SK-N-DZ (cell line): ENCODE data around the gene ACTRT2.

Source experiments
- DNase-seq: peaks from one replicate; pipeline ENCODE4 v3.0.0-alpha.2; 2015; ENCODE audit warnings: low spot score

Gene ACTRT2

DNA sequence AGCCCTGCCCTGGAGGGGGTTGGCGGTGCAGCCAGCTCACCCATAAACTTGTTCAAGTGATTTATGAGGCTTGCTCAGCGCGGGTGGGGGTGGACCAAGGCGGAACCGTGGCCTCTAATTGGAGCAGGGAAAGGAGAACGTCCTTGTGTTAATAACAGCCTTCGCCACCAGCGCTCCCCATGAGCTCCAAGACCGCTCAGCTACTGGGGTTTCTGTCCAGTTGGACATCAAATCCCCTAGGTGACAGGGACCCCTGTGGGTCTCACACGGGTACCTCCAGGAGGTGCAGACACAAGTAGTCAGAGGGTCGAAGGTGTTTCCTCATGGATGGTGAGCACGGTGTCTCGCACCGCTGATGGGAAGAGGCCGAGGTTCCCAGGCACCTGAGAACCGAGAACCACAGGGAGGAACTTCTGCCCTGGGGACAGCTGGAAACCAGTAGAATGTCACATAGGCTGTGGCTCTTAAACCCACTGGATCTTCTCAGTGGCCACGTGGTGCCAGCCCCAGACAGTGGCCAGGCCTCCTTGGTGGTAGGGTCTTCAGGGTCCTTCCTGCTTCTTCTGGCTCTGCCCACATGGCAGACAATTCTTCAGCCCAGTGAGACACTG lies 3.7 kb upstream of the ACTRT2 start:
- DNase-seq, result no peak

- no peak for DNase-seq
These were observed 3.2 kb upstream of the ACTRT2 start for GRCh38 chr1:3018051-3018471.

DNA sequence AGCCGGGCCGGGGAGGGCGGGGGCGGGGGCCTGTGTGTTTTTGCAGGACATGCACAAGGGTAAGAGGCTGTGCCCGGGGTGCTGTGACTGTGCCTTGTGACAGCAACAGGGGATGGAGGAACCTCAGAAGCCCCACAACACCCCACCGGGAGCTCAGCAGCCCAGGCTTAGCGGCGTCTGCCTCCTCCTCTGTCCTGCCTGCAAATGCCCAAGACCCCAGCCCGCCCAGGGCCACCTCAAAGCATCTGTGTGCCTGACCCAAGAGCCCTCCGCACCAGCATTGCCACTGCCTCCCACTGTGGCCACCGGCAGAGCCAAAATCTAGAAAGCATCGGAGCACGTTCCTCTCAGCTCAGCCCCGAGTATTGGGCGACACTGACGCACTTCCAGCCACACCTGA lies 2.7 kb upstream of the ACTRT2 start:
- DNase-seq, result no peak

- no peak for DNase-seq
These were observed 2.2 kb upstream of the ACTRT2 start for GRCh38 chr1:3019007-3019515.

DNA sequence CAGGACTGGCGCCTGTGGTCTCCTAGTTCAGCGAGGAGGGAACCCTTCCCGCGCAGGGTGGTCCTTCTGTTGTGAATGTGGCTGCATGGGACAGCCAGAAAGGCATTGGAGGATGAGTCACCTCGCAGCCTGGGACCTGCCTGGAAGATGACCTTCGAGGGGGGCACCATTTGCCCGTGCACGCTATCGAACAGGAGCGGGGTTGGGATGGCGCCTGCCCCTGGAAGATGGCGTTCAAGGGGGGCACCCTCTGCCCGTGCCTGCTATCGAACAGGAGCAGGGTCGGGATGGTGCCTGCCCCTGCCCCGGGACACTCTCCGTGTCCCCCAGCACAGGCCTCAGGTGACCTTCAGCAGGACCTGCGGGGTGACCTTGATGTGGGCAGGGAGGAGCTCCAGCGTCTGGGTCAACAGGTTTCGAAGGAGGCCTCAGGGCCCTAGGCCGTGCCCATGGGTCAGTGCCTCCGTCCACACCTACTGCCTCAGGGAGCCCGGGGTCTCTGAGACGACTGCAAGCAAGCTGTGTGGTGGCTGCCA lies 1.7 kb upstream of the ACTRT2 start:
- DNase-seq, result no peak

GRCh38 chr1:3020263-3020909 lies 881 bp upstream of the ACTRT2 start:
- DNase-seq, result no peak

GRCh38 chr1:3021801-3022401 lies 634 bp downstream of the ACTRT2 start:
- no peak for DNase-seq

DNA sequence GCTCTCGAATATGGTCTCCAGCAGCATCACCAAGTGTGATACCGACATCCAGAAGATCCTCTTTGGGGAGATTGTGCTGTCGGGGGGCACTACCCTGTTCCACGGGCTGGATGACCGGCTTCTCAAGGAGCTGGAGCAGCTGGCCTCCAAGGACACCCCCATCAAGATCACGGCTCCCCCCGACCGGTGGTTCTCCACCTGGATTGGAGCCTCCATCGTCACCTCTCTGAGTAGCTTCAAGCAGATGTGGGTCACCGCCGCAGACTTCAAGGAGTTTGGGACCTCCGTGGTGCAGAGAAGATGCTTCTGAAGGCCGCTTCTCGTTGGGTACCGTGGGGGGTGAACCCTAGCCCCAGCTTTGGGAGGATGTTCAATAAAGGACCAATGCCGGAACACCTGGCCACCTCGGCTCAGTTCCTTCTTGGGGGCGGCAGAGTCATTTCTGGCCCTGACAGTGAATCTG lies 1.3 kb downstream of the ACTRT2 start:
- no peak for DNase-seq

GRCh38 chr1:3022976-3023375 lies 1.7 kb downstream of the ACTRT2 start:
- no peak for DNase-seq

DNA sequence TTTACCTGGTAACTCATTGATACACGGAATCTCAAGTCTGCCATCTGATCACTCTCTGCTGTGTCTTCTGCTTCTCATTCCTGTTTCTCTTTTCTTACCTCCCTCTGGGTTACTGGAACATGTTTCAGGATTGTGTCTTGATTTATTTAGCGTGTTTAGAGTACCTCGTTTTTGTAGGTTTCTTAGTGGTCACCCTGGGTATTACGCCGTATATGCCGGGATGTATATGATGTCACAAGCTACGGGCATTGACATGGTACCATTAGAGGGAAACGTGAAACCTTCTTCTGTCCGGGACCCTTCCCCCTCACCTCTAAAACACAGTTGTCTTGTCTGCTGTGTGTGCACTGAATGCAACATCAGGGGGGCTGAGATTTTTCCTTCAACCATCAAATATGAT lies 2.8 kb downstream of the ACTRT2 start:
- DNase-seq, result no peak

- no peak for DNase-seq
These were observed 3.3 kb downstream of the ACTRT2 start for GRCh38 chr1:3024588-3024987.

DNA sequence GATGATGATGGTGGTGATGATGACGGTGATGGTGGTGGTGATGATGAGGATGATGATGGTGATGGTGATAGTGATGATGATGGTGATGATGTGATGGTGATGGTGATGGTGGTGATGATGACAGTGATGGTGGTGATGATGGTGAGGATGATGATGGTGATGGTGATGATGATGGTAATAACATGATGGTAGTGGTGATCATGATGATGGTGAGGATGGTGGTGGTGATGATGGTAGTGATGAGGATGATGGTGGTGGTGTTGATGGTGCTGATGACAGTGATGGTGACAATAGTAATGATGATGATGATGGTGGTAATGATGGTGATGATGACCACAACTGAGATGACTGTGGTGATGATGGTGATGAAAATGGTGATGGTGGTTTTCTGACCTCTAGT lies 4.9 kb downstream of the ACTRT2 start:
- no peak for DNase-seq

- DNase-seq, result no peak
These were observed 5.5 kb downstream of the ACTRT2 start for GRCh38 chr1:3026581-3027391.

- DNase-seq, result no peak
These were observed 6.5 kb downstream of the ACTRT2 start for GRCh38 chr1:3027611-3028371.

DNA sequence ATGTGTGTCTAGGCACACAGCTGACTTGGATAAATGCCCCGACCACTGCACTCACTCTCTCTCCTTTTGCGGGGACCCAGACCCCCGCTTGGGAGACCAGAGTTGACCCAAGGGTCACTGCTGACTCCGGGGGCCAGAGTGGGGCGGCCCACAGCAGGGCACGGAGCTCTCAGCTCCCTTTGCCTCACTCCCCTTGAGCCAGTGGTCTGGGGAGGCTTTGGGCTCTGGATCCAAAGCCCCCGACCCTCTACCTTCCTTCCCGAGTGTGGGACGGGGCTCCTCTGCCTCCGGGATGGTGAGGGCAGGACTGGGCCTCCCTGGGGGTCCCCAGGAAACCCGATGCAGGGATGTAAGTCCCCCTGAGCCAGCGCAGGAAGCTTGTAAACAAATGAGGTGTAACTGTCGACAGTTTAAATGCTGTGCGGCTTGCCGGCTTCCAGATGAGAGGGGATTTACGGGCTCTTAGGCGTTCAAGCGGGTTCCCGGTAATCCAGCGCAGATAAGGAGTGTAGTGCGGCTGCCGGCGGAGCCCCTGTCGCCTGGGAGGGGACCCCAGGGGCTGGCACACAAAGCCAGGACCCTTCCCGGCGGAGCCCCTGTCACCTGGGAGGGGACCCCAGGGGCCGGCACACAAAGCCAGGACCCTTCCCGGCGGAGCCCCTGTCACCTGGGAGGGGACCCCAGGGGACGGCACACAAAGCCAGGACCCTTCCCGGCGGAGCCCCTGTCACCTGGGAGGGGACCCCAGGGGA lies 7.4 kb downstream of the ACTRT2 start:
- DNase-seq, result no peak

GRCh38 chr1:3029481-3029961 lies 8.3 kb downstream of the ACTRT2 start:
- no peak for DNase-seq

- DNase-seq, result no peak
These were observed 8.9 kb downstream of the ACTRT2 start for GRCh38 chr1:3029991-3030662.

GRCh38 chr1:3030663-3031381 lies 9.6 kb downstream of the ACTRT2 start:
- no peak for DNase-seq
